ENCODE data around the gene RHEB. TPM values are rescaled to one million over a fixed set of nuclear protein-coding genes. Genes with fewer than 3 reads are reported as not detected.

Gene RHEB
- total and polyA plus RNA-seq, 2 experiments from 2014 or later: 127 to 157 TPM

- TF ChIP-seq CTCF (IDR thresholded peaks at IDR 0.05; ENCODE audit: low read depth, low read length): no peak
- no peak for DNase-seq (ENCODE audit: low read depth in 1 of 2, low spot score in 1 of 2)
- Histone ChIP-seq H3K27me3 (no peaks in the 10 kb centered on the region), H3K36me3 (no peaks in the 10 kb centered on the region), H3K9me3 (ENCODE audit: low read depth) (no peaks in the 10 kb centered on the region), H3K27ac (no peak overlapping the region), H3K4me3 (no peak overlapping the region), H3K4me1 (ENCODE audit: low read depth) (peaks cover 2% of the 10 kb centered on the region)
Observed at GRCh38 chr7:151501676-151502075, 18.0 kb downstream of the RHEB start.

GRCh38 chr7:151498495-151498894 is 21.2 kb downstream of the RHEB start:
- DNase-seq (ENCODE audit: low read depth in 1 of 2, low spot score in 1 of 2): no peak
- Histone ChIP-seq H3K36me3 (no peaks in the 10 kb centered on the region), H3K9me3 (ENCODE audit: low read depth) (no peaks in the 10 kb centered on the region), H3K4me1 (ENCODE audit: low read depth) (peaks cover 11% of the 10 kb centered on the region), H3K27ac (no peak overlapping the region), H3K4me3 (no peak overlapping the region), H3K27me3 (no peaks in the 10 kb centered on the region)
- TF ChIP-seq CTCF (IDR thresholded peaks at IDR 0.05; ENCODE audit: low read depth, low read length): no peak

- TF ChIP-seq CTCF (IDR thresholded peaks at IDR 0.05; ENCODE audit: low read depth, low read length): no peak
- no peaks in the 10 kb centered on the region for H3K36me3 ChIP-seq
- no peak overlapping the region for H3K4me3 ChIP-seq
- H3K27me3 ChIP-seq: no peaks in the 10 kb centered on the region
- no peak for DNase-seq (ENCODE audit: low read depth in 1 of 2, low spot score in 1 of 2)
- peaks cover 11% of the 10 kb centered on the region for H3K4me1 ChIP-seq (ENCODE audit: low read depth)
- no peaks in the 10 kb centered on the region for H3K9me3 ChIP-seq (ENCODE audit: low read depth)
- no peak overlapping the region for H3K27ac ChIP-seq
Observed at GRCh38 chr7:151497306-151497871, 22.3 kb downstream of the RHEB start.

- no peak for TF ChIP-seq CTCF (IDR thresholded peaks at IDR 0.05; ENCODE audit: low read depth, low read length)
Observed at GRCh38 chr7:151495360-151495759, 24.3 kb downstream of the RHEB start.

GRCh38 chr7:151494298-151495284 is 25.1 kb downstream of the RHEB start:
- H3K27ac ChIP-seq: peak overlapping the region; percentile 30
- no peak overlapping the region for H3K4me3 ChIP-seq
- H3K4me1 ChIP-seq (ENCODE audit: low read depth): peaks cover 11% of the 10 kb centered on the region

More at GRCh38 chr7:151495360-151495759, 24.3 kb downstream of the RHEB start:
- Histone ChIP-seq H3K27ac (no peak overlapping the region), H3K9me3 (ENCODE audit: low read depth) (no peaks in the 10 kb centered on the region), H3K4me3 (no peak overlapping the region), H3K36me3 (no peaks in the 10 kb centered on the region), H3K27me3 (no peaks in the 10 kb centered on the region), H3K4me1 (ENCODE audit: low read depth) (peaks cover 11% of the 10 kb centered on the region)
- DNase-seq (ENCODE audit: low read depth in 1 of 2, low spot score in 1 of 2): no peak

More at GRCh38 chr7:151494298-151495284, 25.1 kb downstream of the RHEB start:
- H3K36me3 ChIP-seq: peaks cover 3% of the 10 kb centered on the region
- no peak for DNase-seq (ENCODE audit: low read depth in 1 of 2, low spot score in 1 of 2)
- H3K27me3 ChIP-seq: no peaks in the 10 kb centered on the region
- H3K9me3 ChIP-seq (ENCODE audit: low read depth): no peaks in the 10 kb centered on the region
- TF ChIP-seq CTCF (IDR thresholded peaks at IDR 0.05; ENCODE audit: low read depth, low read length): no peak
